Fibroblast of mammary gland (primary cell): ENCODE results near the gene ZDHHC11.

Source experiments
- DNase-seq: peaks from one replicate; pipeline ENCODE4 v3.0.0-alpha.2; 2010; ENCODE audit warnings: low read depth
- H3K4me3 ChIP-seq: 2 replicates; pipeline ENCODE4 v1.5.1; 2011; ENCODE audit warnings: low read depth, mild to moderate bottlenecking, low read length, moderate library complexity; ENCODE audit not compliant: control insufficient read depth
- TF ChIP-seq, protein P1 (sequence below): conservative IDR thresholded peaks from 2 replicates; pipeline ENCODE4 v1.5.1; 2011; ENCODE audit warnings: low read depth, low read length, inconsistent platforms; ENCODE audit not compliant: control insufficient read depth, insufficient read depth

Gene ZDHHC11

GRCh38 chr5:885529-885928, 34.7 kb upstream of the ZDHHC11 start:
- no peak for DNase-seq
- no peak overlapping the region for H3K4me3 ChIP-seq
- TF ChIP-seq, protein P1, sequence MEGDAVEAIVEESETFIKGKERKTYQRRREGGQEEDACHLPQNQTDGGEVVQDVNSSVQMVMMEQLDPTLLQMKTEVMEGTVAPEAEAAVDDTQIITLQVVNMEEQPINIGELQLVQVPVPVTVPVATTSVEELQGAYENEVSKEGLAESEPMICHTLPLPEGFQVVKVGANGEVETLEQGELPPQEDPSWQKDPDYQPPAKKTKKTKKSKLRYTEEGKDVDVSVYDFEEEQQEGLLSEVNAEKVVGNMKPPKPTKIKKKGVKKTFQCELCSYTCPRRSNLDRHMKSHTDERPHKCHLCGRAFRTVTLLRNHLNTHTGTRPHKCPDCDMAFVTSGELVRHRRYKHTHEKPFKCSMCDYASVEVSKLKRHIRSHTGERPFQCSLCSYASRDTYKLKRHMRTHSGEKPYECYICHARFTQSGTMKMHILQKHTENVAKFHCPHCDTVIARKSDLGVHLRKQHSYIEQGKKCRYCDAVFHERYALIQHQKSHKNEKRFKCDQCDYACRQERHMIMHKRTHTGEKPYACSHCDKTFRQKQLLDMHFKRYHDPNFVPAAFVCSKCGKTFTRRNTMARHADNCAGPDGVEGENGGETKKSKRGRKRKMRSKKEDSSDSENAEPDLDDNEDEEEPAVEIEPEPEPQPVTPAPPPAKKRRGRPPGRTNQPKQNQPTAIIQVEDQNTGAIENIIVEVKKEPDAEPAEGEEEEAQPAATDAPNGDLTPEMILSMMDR = no peak

DNA sequence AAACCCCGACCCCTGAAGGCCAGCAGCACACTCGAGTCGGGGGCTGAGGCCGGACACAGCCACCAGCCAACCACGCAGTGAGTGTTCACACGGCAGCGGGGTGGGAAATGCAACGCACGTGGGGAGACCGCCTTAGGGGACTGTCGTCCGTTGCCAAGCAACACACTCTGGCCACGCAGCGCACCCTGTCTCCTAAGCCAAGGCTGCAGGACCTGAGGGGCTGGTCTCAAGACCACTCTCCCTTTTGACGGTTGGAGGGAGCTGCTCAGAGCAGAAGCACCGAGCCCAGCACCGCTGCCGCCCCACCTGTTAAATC, 34.3 kb upstream of the ZDHHC11 start:
- no peak for DNase-seq
- TF ChIP-seq, protein P1 = no peak
- H3K4me3 ChIP-seq = no peak overlapping the region

GRCh38 chr5:884345-885126, 33.8 kb upstream of the ZDHHC11 start:
- no peak overlapping the region for H3K4me3 ChIP-seq
- TF ChIP-seq, protein P1 = no peak
- no peak for DNase-seq

GRCh38 chr5:883475-884181, 32.8 kb upstream of the ZDHHC11 start:
- H3K4me3 ChIP-seq = no peak overlapping the region
- TF ChIP-seq, protein P1 = no peak
- DNase-seq = no peak

GRCh38 chr5:882253-883183, 31.7 kb upstream of the ZDHHC11 start:
- TF ChIP-seq, protein P1 = no peak
- H3K4me3 ChIP-seq = no peak overlapping the region
- DNase-seq = no peak

DNA sequence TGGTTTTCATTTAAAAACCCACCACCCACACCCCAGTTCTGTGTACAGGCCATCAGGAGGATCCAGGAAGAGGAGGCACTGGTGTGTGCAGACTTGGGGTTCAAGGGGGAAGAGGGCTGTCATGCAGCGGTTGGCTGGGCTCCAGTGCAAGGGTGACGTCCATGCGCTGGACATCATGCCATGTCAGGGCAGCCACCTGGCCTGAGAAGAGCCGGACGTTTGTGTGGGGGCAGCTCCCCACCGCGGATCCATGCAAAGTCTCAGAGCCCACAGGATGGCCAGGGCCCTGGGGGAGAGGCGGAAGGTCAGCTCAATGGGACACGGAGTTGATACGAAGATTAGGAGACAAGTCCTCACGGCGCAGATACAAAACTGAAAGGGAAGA, 30.8 kb upstream of the ZDHHC11 start:
- TF ChIP-seq, protein P1 = no peak
- H3K4me3 ChIP-seq = no peak overlapping the region
- DNase-seq = no peak
